PC-3 (cell line): ENCODE measurements around the gene CFAP210. TPM values are rescaled to one million over a fixed set of nuclear protein-coding genes. Genes with fewer than 3 reads are reported as not detected.
"Not testable (repeated sequence)": the region's sequence is repeated elsewhere in the genome, so short reads cannot be mapped to it uniquely, and the experiment has no call there.

Experiments used
- ATAC-seq: fragments of 200-7000 bp; cut with Tn5 transposase; 2 replicates; pipeline ENCODE4 v1.9.1; 2020; ENCODE audit warnings: mild to moderate bottlenecking, moderate library complexity
- BruUV-seq: library from RNA; stranded (reverse); fragments of 400-500 nt; replicated peaks from 2 replicates; lab custom pipeline; 2021; lab: Mats Ljungman, UMichigan
- CTCF ChIA-PET: fragments of 300-600 bp; sonication (Branson Sonifier 250); formaldehyde crosslinking; loops from one replicate; lab custom pipeline; 2022; ENCODE audit warnings: antibody characterized with exemption; lab: Charles Lee
- POLR2A ChIA-PET: fragments of 300-600 bp; sonication (Branson Sonifier 250); formaldehyde crosslinking; loops from one replicate; lab custom pipeline; 2022; ENCODE audit warnings: antibody characterized with exemption; ENCODE audit not compliant: unreplicated experiment; lab: Charles Lee
- DNase-seq: peaks from one replicate; pipeline ENCODE4 v3.0.0-alpha.2; 2015
- H2AFZ ChIP-seq: fragments of 300-600 bp; sonication (generic); 2 replicates; pipeline ENCODE4 v1.6.0; 2016; ENCODE audit warnings: antibody characterized with exemption, low read length
- H3F3A ChIP-seq: fragments of 300-600 bp; sonication (generic); one replicate; pipeline ENCODE4 v1.6.0; 2017; ENCODE audit warnings: antibody characterized with exemption, low read length, control low read depth, mild to moderate bottlenecking; ENCODE audit not compliant: unreplicated experiment
- H3K27ac ChIP-seq: fragments of 300-600 bp; sonication (generic); 2 replicates; pipeline ENCODE4 v1.5.1; 2016; ENCODE audit warnings: mild to moderate bottlenecking, low read length
- H3K27me3 ChIP-seq: fragments of 300-600 bp; sonication (generic); 2 replicates; pipeline ENCODE4 v1.6.1; 2016; ENCODE audit warnings: low read length, mixed read lengths
- H3K36me3 ChIP-seq: fragments of 300-600 bp; sonication (generic); 2 replicates; pipeline ENCODE4 v1.6.1; 2016; ENCODE audit warnings: low read depth, mixed run types, low read length, mixed read lengths
- H3K4me1 ChIP-seq: fragments of 300-600 bp; sonication (generic); 2 replicates; pipeline ENCODE4 v1.5.1; 2016; ENCODE audit warnings: low read length; ENCODE audit not compliant: insufficient read depth
- H3K4me2 ChIP-seq: fragments of 300-600 bp; sonication (generic); 2 replicates; pipeline ENCODE4 v1.6.0; 2016; ENCODE audit warnings: low read length
- H3K4me3 ChIP-seq: fragments of 300-600 bp; sonication (generic); 2 replicates; pipeline ENCODE4 v1.5.1; 2016; ENCODE audit warnings: mild to moderate bottlenecking, low read length, mixed read lengths
- H3K79me2 ChIP-seq: fragments of 300-600 bp; sonication (generic); 2 replicates; pipeline ENCODE4 v1.6.1; 2017; ENCODE audit warnings: low read length, mixed read lengths
- H3K9ac ChIP-seq: fragments of 300-600 bp; sonication (generic); 2 replicates; pipeline ENCODE4 v1.6.0; 2016; ENCODE audit warnings: mild to moderate bottlenecking, low read length
- H3K9me2 ChIP-seq: fragments of 300-600 bp; sonication (generic); replicated peaks from 2 replicates; pipeline ENCODE4 v1.6.1; 2016; ENCODE audit warnings: mixed run types, low read length, mixed read lengths
- H3K9me3 ChIP-seq: fragments of 300-600 bp; sonication (generic); 2 replicates; pipeline ENCODE4 v1.6.1; 2016; ENCODE audit warnings: low read length, mixed read lengths
- H4K20me1 ChIP-seq: fragments of 300-600 bp; sonication (generic); 2 replicates; pipeline ENCODE4 v1.6.1; 2016; ENCODE audit warnings: low read length, mixed read lengths
- CTCF ChIP-seq: fragments of 300-600 bp; sonication (generic); conservative IDR thresholded peaks from 2 replicates; pipeline ENCODE4 v1.5.1; 2017; ENCODE audit warnings: antibody characterized with exemption, low read depth, mild to moderate bottlenecking, low read length
- EZH2 ChIP-seq: fragments of 300-600 bp; sonication (generic); IDR thresholded peaks from one replicate; pipeline ENCODE4 v1.6.1; 2017; ENCODE audit warnings: antibody characterized with exemption, mild to moderate bottlenecking, low read length; ENCODE audit not compliant: unreplicated experiment
- EZH2phosphoT487 ChIP-seq: fragments of 300-600 bp; sonication (generic); IDR thresholded peaks from 2 replicates; pipeline ENCODE4 v1.6.1; 2018; ENCODE audit warnings: mild to moderate bottlenecking, antibody characterized with exemption, low read length, borderline replicate concordance
- intact Hi-C: fragments of 100-400 bp; cut with micrococcal nuclease; formaldehyde crosslinking; loops from 2 replicates; pipeline ENCODE4 v1.9.0; 2023
- total RNA-seq: library from RNA; depleted of rRNA; stranded (reverse); fragments of >200 nt; gene quantifications from 2 replicates; pipeline ENCODE4 v1.2.3, GENCODE V29; 2014; rRNA removed

The CFAP210 gene
- total RNA-seq, 1 experiment from 2014 or later: not detected

GRCh38 chr2:169598982-169599381 is 95.2 kb downstream of the CFAP210 start:
- ChIA-PET POLR2A (no interaction called here), CTCF (no interaction called here)
- Histone ChIP-seq H3F3A (peaks cover 3% of the 10 kb centered on the region), H3K4me2 (no peak overlapping the region), H3K27ac (no peak overlapping the region), H2AFZ (no peak overlapping the region), H3K9ac (no peak overlapping the region), H3K27me3 (no peaks in the 10 kb centered on the region), H3K4me3 (no peak overlapping the region), H4K20me1 (peaks cover 9% of the 10 kb centered on the region), H3K4me1 (no peaks in the 10 kb centered on the region), H3K9me2 (no peaks in the 10 kb centered on the region), H3K36me3 (peaks cover 5% of the 10 kb centered on the region; the same call in 1 of the 2 replicates), H3K9me3 (no peaks in the 10 kb centered on the region), H3K79me2 (peaks cover 86% of the 10 kb centered on the region)
- ATAC-seq: no peak
- BruUV-seq: no TSS peak
- TF ChIP-seq EZH2phosphoT487: no peak
- TF ChIP-seq EZH2: no peak
- no peak for TF ChIP-seq CTCF
- DNase-seq: no peak
- intact Hi-C loops: no loop called here

DNA sequence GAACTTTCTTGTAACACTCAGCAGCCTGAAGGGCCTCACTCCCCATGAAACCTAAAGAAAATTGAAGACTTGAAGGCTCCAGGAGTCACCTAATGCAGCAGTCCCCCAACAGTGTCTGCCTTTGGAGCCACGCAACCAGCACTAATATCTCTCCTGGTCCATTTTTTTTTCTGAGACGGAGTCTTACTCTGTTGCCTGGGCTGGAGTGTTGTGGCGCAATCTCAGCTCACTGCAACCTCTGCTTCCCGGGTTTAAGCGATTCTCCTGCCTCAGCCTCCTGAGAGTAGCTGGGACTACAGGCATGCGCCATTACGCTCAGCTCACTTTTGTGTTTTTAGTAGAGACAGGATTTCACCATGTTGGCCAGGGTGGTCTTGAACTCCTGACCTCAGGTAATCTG is 97.7 kb downstream of the CFAP210 start:
- ATAC-seq, DNase-seq, BruUV-seq, POLR2A ChIA-PET, H3K9me2 ChIP-seq, H3K4me1 ChIP-seq, H3K27ac ChIP-seq, H3F3A ChIP-seq, H3K27me3 ChIP-seq, H3K36me3 ChIP-seq, H3K4me3 ChIP-seq, H2AFZ ChIP-seq, H3K9me3 ChIP-seq, H3K4me2 ChIP-seq, CTCF ChIA-PET, intact Hi-C loops, H3K9ac ChIP-seq: not testable (repeated sequence)
- Histone ChIP-seq H4K20me1 (peaks cover 14% of the 10 kb centered on the region), H3K79me2 (peaks cover 97% of the 10 kb centered on the region)

Other genes starting within 250 kb of the CFAP210 start
- gene BBS5, start 214.9 kb downstream of the CFAP210 start, total RNA-seq: 3.3 and 3.8 TPM in 2 replicates
- gene KLHL41, start 184.7 kb downstream of the CFAP210 start, total RNA-seq: 0.07 and 0.12 TPM in 2 replicates
- gene FASTKD1, start 120.5 kb downstream of the CFAP210 start, total RNA-seq: 21.1 and 27.0 TPM in 2 replicates
- 20.9 and 33.7 TPM in 2 replicates for gene PPIG, start 110.1 kb downstream of the CFAP210 start, total RNA-seq
- gene PHOSPHO2, start 64 bp upstream of the CFAP210 start, total RNA-seq: 5.0 and 5.9 TPM in 2 replicates
- gene KLHL23, start 39.4 kb upstream of the CFAP210 start, total RNA-seq: 13.6 and 15.3 TPM in 2 replicates
- gene SSB, start 104.5 kb upstream of the CFAP210 start, total RNA-seq: 108 and 109 TPM in 2 replicates
- 61.1 and 62.0 TPM in 2 replicates for gene METTL5, start 130.5 kb upstream of the CFAP210 start, total RNA-seq
- gene UBR3, start 133.0 kb upstream of the CFAP210 start, total RNA-seq: 29.3 and 30.9 TPM in 2 replicates